Transverse colon (tissue), 4 donors: ENCODE measurements around the gene KAT6B.

Source experiments
- EP300 ChIP-seq: sonication (generic); formaldehyde crosslinking; IDR thresholded peaks from one replicate; pipeline ENCODE4 v1.6.1; 2017; ENCODE audit warnings: antibody characterized with exemption, low read depth
- POLR2A ChIP-seq: fragments of 450-650 bp; IDR thresholded peaks from one replicate; pipeline ENCODE4 v1.6.1; 2016; ENCODE audit warnings: antibody characterized with exemption, mild to moderate bottlenecking, moderate library complexity
- POLR2AphosphoS5 ChIP-seq, 3 donors: sonication (generic); formaldehyde crosslinking; IDR thresholded peaks; one replicate each; pipeline ENCODE4 v1.6.1; 2016; ENCODE audit warnings: antibody characterized with exemption in 3 of 3
- TF ChIP-seq, protein P1 (sequence below), 5 experiments: fragments of 200-600 bp in 3 of 5; fragments of 450-650 bp in 2 of 5; sonication (generic) in 3 of 5; IDR thresholded peaks; 1 replicate in 2 of 5; 2 replicates in 3 of 5; pipeline ENCODE4 v1.5.1; 2016 to 2017; ENCODE audit warnings: antibody characterized with exemption in 5 of 5, inconsistent platforms in 3 of 5, mild to moderate bottlenecking in 2 of 5, moderate library complexity in 1 of 5

- TF ChIP-seq, protein P1, sequence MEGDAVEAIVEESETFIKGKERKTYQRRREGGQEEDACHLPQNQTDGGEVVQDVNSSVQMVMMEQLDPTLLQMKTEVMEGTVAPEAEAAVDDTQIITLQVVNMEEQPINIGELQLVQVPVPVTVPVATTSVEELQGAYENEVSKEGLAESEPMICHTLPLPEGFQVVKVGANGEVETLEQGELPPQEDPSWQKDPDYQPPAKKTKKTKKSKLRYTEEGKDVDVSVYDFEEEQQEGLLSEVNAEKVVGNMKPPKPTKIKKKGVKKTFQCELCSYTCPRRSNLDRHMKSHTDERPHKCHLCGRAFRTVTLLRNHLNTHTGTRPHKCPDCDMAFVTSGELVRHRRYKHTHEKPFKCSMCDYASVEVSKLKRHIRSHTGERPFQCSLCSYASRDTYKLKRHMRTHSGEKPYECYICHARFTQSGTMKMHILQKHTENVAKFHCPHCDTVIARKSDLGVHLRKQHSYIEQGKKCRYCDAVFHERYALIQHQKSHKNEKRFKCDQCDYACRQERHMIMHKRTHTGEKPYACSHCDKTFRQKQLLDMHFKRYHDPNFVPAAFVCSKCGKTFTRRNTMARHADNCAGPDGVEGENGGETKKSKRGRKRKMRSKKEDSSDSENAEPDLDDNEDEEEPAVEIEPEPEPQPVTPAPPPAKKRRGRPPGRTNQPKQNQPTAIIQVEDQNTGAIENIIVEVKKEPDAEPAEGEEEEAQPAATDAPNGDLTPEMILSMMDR (IDR thresholded peaks at IDR 0.05), result no peak
- TF ChIP-seq EP300 (no peak), POLR2AphosphoS5 (IDR thresholded peaks at IDR 0.05) (no peak), POLR2A (no peak)
These were observed 161.8 kb downstream of the KAT6B start for GRCh38 chr10:74988054-74988775.
